NCI-H2029 (cell line): ENCODE data around the gene BEST4.
"Not testable (repeated sequence)": the region's sequence is repeated elsewhere in the genome, so short reads cannot be mapped to it uniquely, and the experiment has no call there.

Experiments used
- DNase-seq: peaks from one replicate; lab custom pipeline; 2025; lab: John Stamatoyannopoulos, UW

BEST4 gene

GRCh38 chr1:44802306-44803061 lies 14.5 kb upstream of the BEST4 start:
- no peak for DNase-seq

GRCh38 chr1:44801491-44802305 lies 13.7 kb upstream of the BEST4 start:
- DNase-seq, result no peak

- peak; percentile 99 for DNase-seq
Observed at GRCh38 chr1:44799770-44800584, 12.0 kb upstream of the BEST4 start, which contains the start of gene PLK3. Gene PLK3 (plus strand): TSS chr1:44800377. CDS start chr1:44800464, 87 bp downstream.

- peak; percentile 75 for DNase-seq
Observed at GRCh38 chr1:44798481-44799365, 10.8 kb upstream of the BEST4 start.

DNA sequence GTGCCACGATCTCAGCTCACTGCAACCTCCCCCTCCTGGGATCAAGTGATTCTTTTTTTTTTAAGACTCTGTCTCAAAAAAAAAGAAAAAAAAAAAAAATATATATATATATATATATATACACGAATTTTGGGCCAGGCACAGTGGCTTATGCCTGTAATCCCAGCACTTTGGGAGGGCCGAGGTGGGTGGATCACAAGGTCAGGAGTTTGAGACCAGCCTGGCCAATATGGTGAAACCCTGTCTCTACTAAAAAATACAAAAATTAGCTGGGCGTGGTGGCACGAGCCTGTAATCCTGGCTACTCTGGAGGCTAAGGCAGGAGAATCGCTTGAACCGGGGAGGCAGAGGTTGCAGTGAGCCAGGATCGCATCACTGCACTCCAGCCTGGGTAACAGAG lies 9.9 kb upstream of the BEST4 start:
- not testable (repeated sequence) for DNase-seq

DNA sequence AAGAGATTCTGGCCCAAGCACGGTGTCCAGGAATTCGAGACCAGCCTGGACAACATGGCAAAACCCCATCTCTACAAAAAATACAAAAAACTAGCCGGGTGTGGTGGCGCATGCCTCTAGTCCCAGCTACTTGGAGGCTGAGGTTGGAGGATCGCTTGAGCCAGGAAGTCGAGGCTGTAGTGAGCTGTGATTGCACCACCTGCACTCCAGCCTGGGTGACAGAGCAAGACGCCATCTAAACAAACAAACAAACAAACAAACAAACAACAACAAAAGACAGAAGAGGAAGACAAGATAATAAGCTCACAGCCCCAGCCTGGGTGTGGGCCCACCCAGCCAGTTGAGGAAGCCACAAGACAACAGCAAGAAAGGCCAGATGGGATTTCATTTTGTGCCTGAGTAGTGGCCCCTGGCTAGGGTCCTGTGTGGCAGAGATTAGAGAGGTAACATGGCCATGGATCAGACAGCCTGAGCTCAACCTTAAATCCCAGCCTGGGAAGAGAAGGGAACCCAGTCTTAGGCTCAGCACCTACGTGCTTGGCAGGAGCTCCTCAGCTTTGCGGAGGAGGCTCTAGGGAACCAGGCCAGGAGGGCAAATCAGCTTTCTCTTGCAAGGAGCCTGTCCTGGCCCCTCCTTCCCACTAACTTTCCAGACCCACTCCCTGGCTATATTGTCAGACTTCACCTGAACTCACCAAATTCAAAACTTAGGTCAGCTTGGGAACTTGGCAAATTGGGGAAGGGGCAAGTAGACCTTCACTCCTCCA lies 4.9 kb upstream of the BEST4 start:
- no peak for DNase-seq

DNA sequence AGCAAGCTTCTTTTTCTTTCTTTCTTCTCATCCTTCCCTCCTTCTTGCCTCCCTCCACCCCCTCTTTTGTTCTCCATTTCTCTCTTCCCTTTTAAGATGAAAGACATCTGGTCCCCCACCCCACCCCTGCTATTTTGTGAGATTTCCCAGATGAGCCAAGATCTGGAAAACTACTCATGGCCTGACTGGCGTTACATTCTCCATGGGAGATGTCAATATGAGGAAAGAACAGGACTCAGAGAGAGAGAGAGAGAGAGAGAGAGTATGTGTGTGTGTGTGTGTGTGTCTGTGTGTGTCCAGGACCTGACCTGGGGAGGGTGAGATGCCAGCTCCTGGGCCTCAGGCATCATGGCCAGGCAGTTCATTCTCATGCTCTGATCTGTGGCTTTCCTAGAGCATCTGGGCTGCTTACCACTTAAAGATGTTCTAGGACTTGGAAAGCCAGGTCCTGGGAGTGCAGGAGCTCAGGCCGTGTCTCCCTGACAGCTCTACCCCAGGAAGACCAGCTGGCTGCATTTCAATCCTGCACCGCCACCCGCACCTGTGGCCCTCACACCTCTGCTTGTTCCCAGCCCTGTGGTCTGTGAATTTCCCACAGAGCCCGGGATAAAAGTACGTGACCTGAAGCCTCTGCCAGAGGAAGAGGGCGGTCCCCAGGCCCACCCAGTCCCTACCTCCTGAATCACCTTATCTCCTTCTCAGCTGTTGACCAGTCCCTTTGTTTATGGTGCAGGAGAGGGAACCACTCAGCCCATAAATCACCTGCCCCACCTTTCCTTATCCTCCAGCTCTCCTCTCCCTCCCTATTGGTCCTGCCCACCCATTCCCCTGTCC lies 3.2 kb upstream of the BEST4 start:
- DNase-seq, result no peak

GRCh38 chr1:44787506-44787905 lies 464 bp downstream of the BEST4 start:
- no peak for DNase-seq

DNA sequence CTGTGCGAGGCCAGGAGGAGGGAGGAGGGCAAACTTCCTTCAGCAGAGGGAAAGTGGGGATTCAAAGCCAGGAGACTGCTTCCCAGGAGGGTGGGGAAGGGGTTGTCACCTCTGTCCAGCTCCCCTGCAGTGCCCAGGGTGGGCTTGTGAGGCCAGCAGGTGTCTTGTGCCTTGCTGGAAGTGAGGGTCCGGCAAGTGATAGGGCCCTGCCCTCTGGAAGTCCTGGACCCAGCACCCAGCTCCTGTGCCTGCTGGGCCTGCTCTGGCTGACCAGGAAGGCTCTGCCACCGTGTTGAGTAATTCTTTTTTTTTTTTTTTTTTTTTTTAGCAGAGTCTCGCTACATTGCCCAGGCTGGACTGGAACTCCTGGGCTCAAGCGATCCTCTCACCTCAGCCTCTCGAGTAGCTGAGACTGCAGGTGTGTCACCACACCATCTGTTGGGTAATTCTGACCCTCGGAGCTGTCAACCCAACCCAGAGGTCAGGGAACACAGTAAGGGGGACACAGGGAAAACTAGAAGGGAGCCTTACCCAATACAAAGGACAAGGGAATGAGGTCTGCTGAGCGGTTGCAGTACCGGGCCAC lies 1.0 kb downstream of the BEST4 start:
- DNase-seq, result no peak

DNA sequence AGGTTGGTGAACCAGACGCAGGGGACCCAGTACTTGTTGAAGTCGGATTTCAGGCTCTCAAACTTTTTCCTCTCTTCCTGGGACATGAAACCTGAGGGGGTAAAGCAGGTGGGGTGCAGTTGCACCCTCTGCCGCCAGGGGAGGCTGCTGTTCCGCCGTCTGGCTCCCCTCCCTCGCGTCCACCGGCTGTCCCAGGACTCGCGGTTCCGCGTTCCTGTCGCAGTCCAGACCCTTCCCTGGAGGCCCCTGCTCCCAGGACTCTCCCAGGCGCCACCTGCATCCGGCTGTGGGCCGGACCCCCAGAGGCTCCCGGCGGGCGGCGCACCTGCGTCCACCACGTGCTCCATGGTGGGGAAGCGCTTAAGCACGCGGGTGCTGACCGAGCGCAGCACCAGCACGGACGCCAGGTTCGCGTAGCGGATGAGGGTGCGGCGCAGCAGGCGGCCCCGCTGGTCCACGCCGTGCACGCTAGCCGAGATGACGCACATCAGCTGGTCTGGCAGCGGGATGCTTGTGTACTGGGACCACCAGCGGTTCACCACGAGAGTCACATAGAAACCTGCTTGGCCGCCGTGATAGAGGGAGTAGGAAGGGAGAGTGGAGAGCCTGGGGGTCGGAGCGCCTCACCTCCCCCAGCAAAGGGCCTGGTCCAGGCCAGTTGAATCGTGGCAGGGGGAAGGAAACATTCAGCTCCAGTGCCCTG lies 1.7 kb downstream of the BEST4 start:
- peak; percentile 32 for DNase-seq

GRCh38 chr1:44785501-44786137 lies 2.4 kb downstream of the BEST4 start:
- DNase-seq, result no peak

- no peak for DNase-seq
Observed at GRCh38 chr1:44785029-44785380, 3.0 kb downstream of the BEST4 start.

DNA sequence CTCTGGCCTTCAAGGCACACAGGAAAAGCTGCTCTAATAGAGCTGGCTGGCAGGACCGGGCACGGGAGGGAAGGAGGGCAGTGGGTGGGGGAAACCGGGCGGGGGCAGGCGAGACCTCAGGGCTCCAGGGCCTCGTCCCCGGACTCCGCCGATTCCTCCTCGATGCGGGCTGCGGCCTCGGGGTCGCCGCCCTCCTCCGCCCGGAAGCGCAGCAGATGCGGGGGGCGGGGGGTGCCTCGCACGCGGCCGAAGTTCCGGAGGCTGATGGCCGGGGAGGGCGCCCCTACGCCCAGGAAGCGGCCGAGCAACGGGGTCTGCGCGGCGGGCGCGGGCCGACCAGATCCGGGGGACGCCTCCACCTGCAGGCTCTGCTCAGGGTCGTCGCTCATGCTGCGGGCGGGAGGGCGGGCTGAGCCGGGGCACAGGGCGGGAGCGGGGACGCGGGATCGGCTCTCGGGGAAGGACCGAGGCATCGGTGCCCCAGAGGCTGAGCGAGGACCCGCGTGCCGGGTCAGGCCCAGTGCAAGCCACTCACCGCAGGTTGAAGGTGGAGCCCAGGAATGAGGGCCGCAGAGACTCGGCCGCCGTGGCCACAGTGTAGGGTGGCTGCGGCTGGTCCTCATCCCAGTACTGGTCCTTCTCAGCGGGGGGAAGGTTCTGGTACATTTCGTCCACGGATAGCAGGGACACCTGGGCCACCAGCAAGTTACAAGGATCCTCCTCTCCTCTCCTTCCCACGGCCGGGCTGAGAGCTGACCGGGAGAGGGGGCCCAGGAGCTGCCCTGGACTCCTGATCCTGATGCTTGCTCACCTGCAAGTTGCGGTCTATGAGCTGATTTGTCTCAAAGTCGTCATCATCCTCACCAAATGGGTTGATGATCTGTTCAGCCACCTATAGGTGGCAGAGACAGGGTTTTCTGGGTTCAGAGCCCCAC lies 3.6 kb downstream of the BEST4 start:
- DNase-seq, result no peak

GRCh38 chr1:44783697-44784093 lies 4.3 kb downstream of the BEST4 start:
- no peak for DNase-seq

DNA sequence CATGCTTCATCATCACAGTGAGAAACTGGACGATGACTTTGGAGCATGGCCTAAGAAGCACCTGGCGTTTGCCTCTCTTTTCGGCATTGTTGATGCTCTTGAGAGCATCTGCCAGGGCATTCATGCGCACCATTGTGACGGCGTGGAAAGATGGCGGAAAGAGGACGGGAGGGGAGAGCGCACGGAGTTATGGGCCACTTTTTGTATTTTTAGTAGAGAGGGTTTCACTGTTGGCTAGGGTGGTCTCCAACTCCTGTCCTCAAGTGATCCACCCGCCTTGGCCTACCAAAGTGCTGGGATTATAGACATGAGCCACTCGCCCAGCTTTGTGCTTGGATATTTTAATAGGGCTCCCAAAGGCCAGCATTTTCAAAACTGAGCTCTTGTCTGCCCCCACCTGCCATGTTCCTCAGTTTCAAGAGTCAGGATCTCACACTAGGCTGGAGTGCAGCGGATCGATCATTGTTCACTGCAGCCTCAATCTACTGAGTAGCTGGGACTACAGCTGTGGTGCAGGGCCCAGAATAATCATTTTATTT lies 7.3 kb downstream of the BEST4 start:
- DNase-seq, result no peak

DNA sequence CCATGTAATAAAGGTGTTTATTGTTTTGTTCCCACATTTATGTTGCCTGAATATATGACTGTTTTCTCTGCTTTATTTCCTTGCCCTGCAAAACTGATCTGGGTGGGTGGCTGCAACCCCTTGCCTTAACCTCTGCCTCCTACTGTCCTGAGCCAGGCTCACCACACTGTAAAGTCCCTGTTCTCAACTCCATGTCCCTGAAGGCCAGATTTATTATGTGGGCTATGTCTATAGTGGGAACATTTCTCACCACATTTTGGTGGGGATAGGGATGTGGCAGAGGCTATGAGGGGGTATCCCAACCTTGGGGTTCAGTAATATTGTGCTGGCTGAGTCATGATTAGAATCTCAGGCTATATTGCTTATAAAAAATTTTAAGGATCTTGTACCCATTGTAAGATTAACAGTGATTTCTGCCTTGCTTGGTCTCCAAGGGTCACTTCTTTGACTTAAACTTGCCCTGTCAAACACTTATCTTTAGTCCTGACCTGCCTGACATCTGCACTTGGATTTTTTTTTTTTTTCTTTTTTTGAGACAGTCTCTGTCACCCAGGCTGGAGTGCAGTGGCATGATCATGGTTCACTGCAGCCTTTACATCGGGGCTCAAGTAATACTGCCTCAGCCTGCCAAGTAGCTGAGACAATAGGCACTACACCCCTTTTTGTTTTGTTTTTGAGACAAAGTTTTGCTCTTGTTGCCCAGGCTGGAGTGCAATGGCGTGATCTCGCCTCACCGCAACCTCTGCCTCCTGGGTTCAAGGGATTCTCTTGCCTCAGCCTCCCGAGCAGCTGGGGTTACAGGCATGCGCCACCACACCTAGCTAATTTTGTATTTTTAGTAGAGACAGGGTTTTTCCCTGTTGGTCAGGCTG lies 9.0 kb downstream of the BEST4 start:
- no peak for DNase-seq
